ENCODE results near the gene TBC1D22A. TPM values are rescaled to one million over a fixed set of nuclear protein-coding genes. Genes with fewer than 3 reads are reported as not detected.

The TBC1D22A gene
- total RNA-seq, 2 experiments from 2014 or later = 36.0 to 38.0 TPM

- H3K4me1 Mint-ChIP-seq = peaks cover 2% of the 10 kb centered on the region
- DNase-seq (no peak), ATAC-seq (no peak)
- no peak overlapping the region for H3K27ac Mint-ChIP-seq
- H3K9me3 Mint-ChIP-seq (ENCODE audit: low read depth) = peaks cover 3% of the 10 kb centered on the region
- intact Hi-C loops (cut with DNase I, micrococcal nuclease) = no loop called here
- H3K4me3 Mint-ChIP-seq = no peak overlapping the region
- ChIA-PET CTCF (interaction anchor here (0.9 kb wide), 1 partner anchor 19 kb away, joined by 3 read pairs; no protein-coding TSS in a partner anchor), POLR2A (no interaction called here)
- H3K36me3 Mint-ChIP-seq (ENCODE audit: low read depth) = peaks cover 22% of the 10 kb centered on the region
- no peaks in the 10 kb centered on the region for H3K27me3 Mint-ChIP-seq
Measured at GRCh38 chr22:46923394-46923793, 160.9 kb downstream of the TBC1D22A start.

- no peak for ATAC-seq
- H3K4me3 Mint-ChIP-seq = no peak overlapping the region
- ChIA-PET CTCF (no interaction called here), POLR2A (no interaction called here)
- peaks cover 3% of the 10 kb centered on the region for H3K9me3 Mint-ChIP-seq (ENCODE audit: low read depth)
- H3K27me3 Mint-ChIP-seq = no peaks in the 10 kb centered on the region
- peaks cover 2% of the 10 kb centered on the region for H3K4me1 Mint-ChIP-seq
- intact Hi-C loops (cut with DNase I, micrococcal nuclease) = no loop called here
- H3K27ac Mint-ChIP-seq = no peak overlapping the region
- no peak for DNase-seq
- peaks cover 14% of the 10 kb centered on the region for H3K36me3 Mint-ChIP-seq (ENCODE audit: low read depth)
Measured at GRCh38 chr22:46925818-46926217, 163.4 kb downstream of the TBC1D22A start.

- ChIA-PET POLR2A (no interaction called here), CTCF (interaction anchor here (0.7 kb wide), 1 partner anchor 32 kb away, joined by 3 read pairs; no protein-coding TSS in a partner anchor)
- H3K4me1 Mint-ChIP-seq = peaks cover 4% of the 10 kb centered on the region
- no peak overlapping the region for H3K4me3 Mint-ChIP-seq
- peaks cover 13% of the 10 kb centered on the region for H3K36me3 Mint-ChIP-seq (ENCODE audit: low read depth)
- DNase-seq (no peak), ATAC-seq (no peak)
- no peaks in the 10 kb centered on the region for H3K27me3 Mint-ChIP-seq
- no peak overlapping the region for H3K27ac Mint-ChIP-seq
- no peaks in the 10 kb centered on the region for H3K9me3 Mint-ChIP-seq (ENCODE audit: low read depth)
- intact Hi-C loops (cut with DNase I, micrococcal nuclease) = no loop called here
Measured at GRCh38 chr22:46929046-46929709, 166.7 kb downstream of the TBC1D22A start.

GRCh38 chr22:46929710-46930204 is 167.3 kb downstream of the TBC1D22A start:
- DNase-seq = no peak
- Mint-ChIP-seq H3K4me3 (no peak overlapping the region), H3K9me3 (ENCODE audit: low read depth) (no peaks in the 10 kb centered on the region), H3K27ac (no peak overlapping the region), H3K36me3 (ENCODE audit: low read depth) (peaks cover 13% of the 10 kb centered on the region), H3K27me3 (no peaks in the 10 kb centered on the region), H3K4me1 (peaks cover 8% of the 10 kb centered on the region)
- no peak for ATAC-seq
- CTCF ChIA-PET = no interaction called here
- POLR2A ChIA-PET = no interaction called here
- intact Hi-C loops (cut with DNase I, micrococcal nuclease) = no loop called here

- H3K27me3 Mint-ChIP-seq = no peaks in the 10 kb centered on the region
- ChIA-PET POLR2A (no interaction called here), CTCF (no interaction called here)
- no peak for ATAC-seq
- DNase-seq = no peak
- intact Hi-C loops (cut with DNase I, micrococcal nuclease) = no loop called here
- peaks cover 20% of the 10 kb centered on the region for H3K4me1 Mint-ChIP-seq
- no peak overlapping the region for H3K27ac Mint-ChIP-seq
- H3K9me3 Mint-ChIP-seq (ENCODE audit: low read depth) = no peaks in the 10 kb centered on the region
- no peak overlapping the region for H3K4me3 Mint-ChIP-seq
- H3K36me3 Mint-ChIP-seq (ENCODE audit: low read depth) = peaks cover 13% of the 10 kb centered on the region
Measured at GRCh38 chr22:46931414-46931813, 169.0 kb downstream of the TBC1D22A start.

- ATAC-seq = no peak
- intact Hi-C loops (cut with DNase I, micrococcal nuclease) = no loop called here
- H3K4me3 Mint-ChIP-seq = no peak overlapping the region
- ChIA-PET CTCF (no interaction called here), POLR2A (no interaction called here)
- no peak overlapping the region for H3K27ac Mint-ChIP-seq
- H3K27me3 Mint-ChIP-seq = no peaks in the 10 kb centered on the region
- H3K36me3 Mint-ChIP-seq (ENCODE audit: low read depth) = peaks cover 13% of the 10 kb centered on the region
- peaks cover 20% of the 10 kb centered on the region for H3K4me1 Mint-ChIP-seq
- no peak for DNase-seq
- no peaks in the 10 kb centered on the region for H3K9me3 Mint-ChIP-seq (ENCODE audit: low read depth)
Measured at GRCh38 chr22:46931881-46932280, 169.4 kb downstream of the TBC1D22A start.

- Mint-ChIP-seq H3K4me1 (peaks cover 20% of the 10 kb centered on the region), H3K9me3 (ENCODE audit: low read depth) (no peaks in the 10 kb centered on the region), H3K4me3 (no peak overlapping the region), H3K27me3 (no peaks in the 10 kb centered on the region), H3K36me3 (ENCODE audit: low read depth) (peaks cover 13% of the 10 kb centered on the region), H3K27ac (no peak overlapping the region)
- no peak for DNase-seq
- CTCF ChIA-PET = no interaction called here
- intact Hi-C loops (cut with DNase I, micrococcal nuclease) = no loop called here
- no peak for ATAC-seq
- POLR2A ChIA-PET = no interaction called here
Measured at GRCh38 chr22:46933040-46933930, 170.8 kb downstream of the TBC1D22A start.

GRCh38 chr22:46934172-46934745 is 171.8 kb downstream of the TBC1D22A start:
- H3K9me3 Mint-ChIP-seq (ENCODE audit: low read depth) = no peaks in the 10 kb centered on the region
- POLR2A ChIA-PET = no interaction called here
- intact Hi-C loops (cut with DNase I, micrococcal nuclease) = no loop called here
- H3K27ac Mint-ChIP-seq = no peak overlapping the region
- CTCF ChIA-PET = no interaction called here
- DNase-seq (no peak), ATAC-seq (no peak)
- no peak overlapping the region for H3K4me3 Mint-ChIP-seq
- peaks cover 20% of the 10 kb centered on the region for H3K4me1 Mint-ChIP-seq
- H3K36me3 Mint-ChIP-seq (ENCODE audit: low read depth) = peaks cover 13% of the 10 kb centered on the region
- H3K27me3 Mint-ChIP-seq = no peaks in the 10 kb centered on the region

- peak; percentile 96 for ATAC-seq
- ChIA-PET CTCF (no interaction called here), POLR2A (no interaction called here)
- no peaks in the 10 kb centered on the region for H3K27me3 Mint-ChIP-seq
- peak; percentile 43 for DNase-seq
- intact Hi-C loops (cut with DNase I, micrococcal nuclease) = no loop called here
- peaks cover 20% of the 10 kb centered on the region for H3K4me1 Mint-ChIP-seq
- H3K27ac Mint-ChIP-seq = no peak overlapping the region
- H3K4me3 Mint-ChIP-seq = no peak overlapping the region
- peaks cover 13% of the 10 kb centered on the region for H3K36me3 Mint-ChIP-seq (ENCODE audit: low read depth)
- no peaks in the 10 kb centered on the region for H3K9me3 Mint-ChIP-seq (ENCODE audit: low read depth)
Measured at GRCh38 chr22:46934746-46935491, 172.5 kb downstream of the TBC1D22A start.

GRCh38 chr22:46935506-46936377 is 173.3 kb downstream of the TBC1D22A start:
- Mint-ChIP-seq H3K27me3 (no peaks in the 10 kb centered on the region), H3K9me3 (ENCODE audit: low read depth) (no peaks in the 10 kb centered on the region), H3K4me3 (no peak overlapping the region), H3K27ac (no peak overlapping the region), H3K4me1 (peaks cover 20% of the 10 kb centered on the region), H3K36me3 (ENCODE audit: low read depth) (peaks cover 12% of the 10 kb centered on the region)
- intact Hi-C loops (cut with DNase I, micrococcal nuclease) = no loop called here
- DNase-seq (no peak), ATAC-seq (no peak)
- ChIA-PET CTCF (no interaction called here), POLR2A (no interaction called here)

Measured in activated CD4-positive, alpha-beta T cell treated with anti-CD3 and anti-CD28 coated beads for 36 hours (primary cell).